ENCODE data around the gene NCK1.

- no peak for TF ChIP-seq CTCF (conservative IDR thresholded peaks at IDR 0.05; ENCODE audit: low read depth, low read length)
- TF ChIP-seq EZH2phosphoT487 (IDR thresholded peaks at IDR 0.05; ENCODE audit: borderline replicate concordance, low read length): no peak
These were observed 44.7 kb downstream of the NCK1 start for GRCh38 chr3:136906725-136907124.

All from PC-3 (cell line).